KMS-11 (cell line): Measurements from ENCODE around the gene WDR64.

Experiments used
- H2AFZ ChIP-seq: fragments of 200-600 bp; sonication (generic); 2 replicates; pipeline ENCODE4 v1.6.1; 2016; ENCODE audit warnings: antibody characterized with exemption, mixed run types, low read depth
- H3K27ac ChIP-seq: fragments of 200-600 bp; sonication (generic); 2 replicates; pipeline ENCODE4 v1.6.1; 2016; ENCODE audit warnings: mild to moderate bottlenecking, mixed run types
- H3K27me3 ChIP-seq: fragments of 200-600 bp; sonication (generic); 2 replicates; pipeline ENCODE4 v1.6.1; 2017; ENCODE audit warnings: mild to moderate bottlenecking, low read depth, mixed run types, moderate library complexity; ENCODE audit not compliant: insufficient read depth
- H3K36me3 ChIP-seq: fragments of 200-600 bp; sonication (generic); 2 replicates; pipeline ENCODE4 v1.6.1; 2017; ENCODE audit warnings: mild to moderate bottlenecking, mixed run types; ENCODE audit not compliant: insufficient read depth
- H3K4me1 ChIP-seq: fragments of 200-600 bp; sonication (generic); 2 replicates; pipeline ENCODE4 v1.6.1; 2016; ENCODE audit warnings: mild to moderate bottlenecking, low read depth, mixed run types; ENCODE audit not compliant: poor library complexity, severe bottlenecking
- H3K4me2 ChIP-seq: fragments of 200-600 bp; sonication (generic); 2 replicates; pipeline ENCODE4 v1.7.0; 2016; ENCODE audit warnings: mild to moderate bottlenecking, mixed run types
- H3K4me3 ChIP-seq: fragments of 200-600 bp; sonication (generic); IDR thresholded peaks from 2 replicates; pipeline ENCODE4 v1.6.1; 2017; ENCODE audit warnings: low read depth, low read length, mixed read lengths; ENCODE audit not compliant: insufficient read depth
- H3K79me2 ChIP-seq: fragments of 200-600 bp; sonication (generic); 2 replicates; pipeline ENCODE4 v1.6.1; 2016; ENCODE audit warnings: low read depth, mixed run types; ENCODE audit not compliant: insufficient read depth
- H3K9ac ChIP-seq: fragments of 200-600 bp; sonication (generic); 2 replicates; pipeline ENCODE4 v1.6.1; 2016; ENCODE audit warnings: mild to moderate bottlenecking, mixed run types
- H4K20me1 ChIP-seq: fragments of 200-600 bp; sonication (generic); 2 replicates; pipeline ENCODE4 v1.6.1; 2016; ENCODE audit warnings: mild to moderate bottlenecking, mixed run types; ENCODE audit not compliant: insufficient read depth
- CTCF ChIP-seq: fragments of 200-600 bp; sonication (generic); conservative IDR thresholded peaks from 2 replicates; pipeline ENCODE4 v1.6.1; 2017; ENCODE audit warnings: low read depth, mild to moderate bottlenecking, antibody characterized with exemption, low read length, moderate library complexity, mixed read lengths

WDR64 gene

DNA sequence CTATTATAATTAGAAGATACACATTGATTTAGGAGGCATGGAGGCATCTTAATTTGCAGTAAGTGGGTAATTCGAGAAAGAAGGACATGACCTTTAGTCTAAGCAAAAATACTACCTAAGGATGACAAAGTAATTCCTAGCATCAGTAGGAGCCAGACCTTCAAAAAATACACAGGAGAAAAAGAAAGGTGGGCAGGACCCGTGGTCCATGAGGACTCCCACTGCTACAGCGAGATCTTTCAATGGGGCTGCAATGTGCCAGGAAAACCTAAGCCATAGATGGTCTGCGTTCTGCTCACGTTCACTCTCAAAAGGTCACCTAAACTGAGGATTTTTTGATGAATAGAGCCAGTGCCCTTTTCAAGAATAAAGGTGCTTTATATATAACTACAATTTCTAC, 185.3 kb downstream of the WDR64 start:
- Histone ChIP-seq H3K79me2 (no peaks in the 10 kb centered on the region), H3K36me3 (no peaks in the 10 kb centered on the region), H3K27me3 (no peaks in the 10 kb centered on the region), H2AFZ (no peak overlapping the region), H3K27ac (no peak overlapping the region), H4K20me1 (no peaks in the 10 kb centered on the region), H3K4me3 (no peak overlapping the region), H3K4me1 (peaks cover 25% of the 10 kb centered on the region), H3K4me2 (no peak overlapping the region), H3K9ac (no peak overlapping the region)
- no peak for TF ChIP-seq CTCF

- H3K36me3 ChIP-seq: no peaks in the 10 kb centered on the region
- H2AFZ ChIP-seq: no peak overlapping the region
- H3K27ac ChIP-seq: no peak overlapping the region
- no peaks in the 10 kb centered on the region for H4K20me1 ChIP-seq
- H3K4me3 ChIP-seq: no peak overlapping the region
- no peak for TF ChIP-seq CTCF
- no peaks in the 10 kb centered on the region for H3K79me2 ChIP-seq
- peaks cover 25% of the 10 kb centered on the region for H3K4me1 ChIP-seq
- no peak overlapping the region for H3K4me2 ChIP-seq
- H3K9ac ChIP-seq: no peak overlapping the region
- no peaks in the 10 kb centered on the region for H3K27me3 ChIP-seq
Observed at GRCh38 chr1:241837901-241838300, 185.8 kb downstream of the WDR64 start.

DNA sequence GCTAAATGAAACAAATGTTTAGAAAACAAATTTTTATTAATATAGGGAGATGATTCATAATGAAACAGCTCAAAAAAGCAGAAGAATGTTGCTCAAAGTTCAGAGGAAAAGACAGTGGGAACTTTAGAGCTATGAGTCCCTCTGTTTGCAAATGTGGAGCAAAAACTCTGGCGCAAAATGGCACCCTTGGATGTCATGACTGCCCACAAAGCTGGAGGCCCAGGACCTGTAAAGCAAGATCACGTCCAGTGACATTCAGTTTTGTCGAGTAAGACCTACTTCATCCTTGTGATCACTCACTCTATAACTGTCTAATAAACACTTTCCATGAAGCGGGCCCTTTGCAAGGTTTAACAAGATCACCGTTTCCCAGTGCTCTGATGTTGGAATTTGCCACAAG, 186.8 kb downstream of the WDR64 start:
- H3K4me2 ChIP-seq: peak overlapping the region; percentile 73
- no peak overlapping the region for H3K4me3 ChIP-seq
- no peaks in the 10 kb centered on the region for H3K79me2 ChIP-seq
- TF ChIP-seq CTCF: no peak
- no peak overlapping the region for H3K9ac ChIP-seq
- peak overlapping the region; percentile 8; the same call in 1 of the 2 replicates for H2AFZ ChIP-seq
- no peaks in the 10 kb centered on the region for H4K20me1 ChIP-seq
- peaks cover 25% of the 10 kb centered on the region for H3K4me1 ChIP-seq
- no peaks in the 10 kb centered on the region for H3K27me3 ChIP-seq
- H3K27ac ChIP-seq: no peak overlapping the region
- no peaks in the 10 kb centered on the region for H3K36me3 ChIP-seq

DNA sequence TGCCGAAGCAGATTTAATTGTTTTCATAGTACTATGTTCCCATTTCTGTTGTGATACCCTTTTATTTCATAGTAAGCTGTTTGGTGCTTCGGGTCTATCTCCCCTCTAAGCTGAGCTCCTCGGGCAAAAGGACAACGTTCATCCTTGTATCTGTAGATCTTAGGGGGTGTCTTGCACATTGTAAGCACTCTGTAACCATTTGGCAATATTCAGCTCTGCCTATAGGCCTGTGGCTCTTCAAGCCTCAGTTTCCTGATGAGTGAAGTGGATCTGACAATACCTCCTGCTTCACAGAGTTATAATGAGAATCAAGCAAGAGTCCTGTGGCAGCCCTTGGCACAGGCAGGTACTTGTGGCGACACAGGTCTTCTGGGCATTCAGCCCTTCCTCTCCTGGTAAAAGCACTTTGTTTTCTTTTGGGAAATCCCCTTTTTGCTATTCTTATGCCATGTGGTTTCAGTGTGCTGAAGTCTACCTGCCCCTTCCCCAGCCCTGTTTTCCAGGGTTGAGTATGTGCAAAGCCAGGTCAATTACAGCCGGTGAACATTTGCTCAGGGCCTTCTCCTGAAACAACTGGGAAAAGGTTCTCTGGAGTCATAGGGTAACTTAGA, 187.4 kb downstream of the WDR64 start:
- Histone ChIP-seq H4K20me1 (no peaks in the 10 kb centered on the region), H3K27ac (no peak overlapping the region), H3K36me3 (no peaks in the 10 kb centered on the region), H3K4me2 (peak overlapping the region; percentile 73), H3K79me2 (no peaks in the 10 kb centered on the region), H3K9ac (no peak overlapping the region; the same call in 1 of the 2 replicates), H3K27me3 (no peaks in the 10 kb centered on the region), H3K4me3 (no peak overlapping the region), H3K4me1 (peaks cover 24% of the 10 kb centered on the region), H2AFZ (peak overlapping the region; percentile 8; the same call in 1 of the 2 replicates)
- TF ChIP-seq CTCF: no peak
